Urothelium cell line (cell line): ENCODE data around the gene EML1.

Source experiments
- DNase-seq: peaks from one replicate; pipeline ENCODE4 v3.0.0; 2011; ENCODE audit warnings: low spot score, mixed read lengths
- FAIRE-seq: peaks from 2 replicates; lab custom pipeline; 2011; peaks lifted over from hg19 to GRCh38; lab: Jason Lieb, UNC

Gene EML1

GRCh38 chr14:99952039-99952438 is 158.8 kb downstream of the EML1 start:
- no peak for DNase-seq
- peak; percentile 97 for FAIRE-seq

- DNase-seq (no peak), FAIRE-seq (no peak)
Measured at GRCh38 chr14:99952453-99952852, 159.2 kb downstream of the EML1 start.

- FAIRE-seq (no peak), DNase-seq (no peak)
Measured at GRCh38 chr14:99955826-99956455, 162.7 kb downstream of the EML1 start.

- DNase-seq (no peak), FAIRE-seq (no peak)
Measured at GRCh38 chr14:99958380-99958779, 165.2 kb downstream of the EML1 start.

- DNase-seq (no peak), FAIRE-seq (no peak)
Measured at GRCh38 chr14:99961826-99962518, 168.8 kb downstream of the EML1 start.

GRCh38 chr14:99964979-99965378 is 171.8 kb downstream of the EML1 start:
- DNase-seq (no peak), FAIRE-seq (no peak)

GRCh38 chr14:99966037-99966835 is 173.0 kb downstream of the EML1 start:
- DNase-seq (no peak), FAIRE-seq (no peak)

- FAIRE-seq (no peak), DNase-seq (no peak)
Measured at GRCh38 chr14:99966912-99967311, 173.7 kb downstream of the EML1 start.

GRCh38 chr14:99968191-99968920 is 175.1 kb downstream of the EML1 start:
- no peak for FAIRE-seq
- no peak for DNase-seq

GRCh38 chr14:99968941-99969340 is 175.7 kb downstream of the EML1 start:
- DNase-seq (no peak), FAIRE-seq (no peak)

- DNase-seq: no peak
- FAIRE-seq: no peak
Measured at GRCh38 chr14:99969673-99970322, 176.6 kb downstream of the EML1 start.

GRCh38 chr14:99971087-99971940 is 178.1 kb downstream of the EML1 start:
- DNase-seq (peak; percentile 87), FAIRE-seq (no peak)

GRCh38 chr14:99971941-99972747 is 178.9 kb downstream of the EML1 start:
- FAIRE-seq: no peak
- no peak for DNase-seq

GRCh38 chr14:99972748-99973466 is 179.7 kb downstream of the EML1 start:
- no peak for FAIRE-seq
- DNase-seq: no peak

- DNase-seq (no peak), FAIRE-seq (no peak)
Measured at GRCh38 chr14:99975190-99975589, 182.0 kb downstream of the EML1 start.

GRCh38 chr14:99976021-99976420 is 182.8 kb downstream of the EML1 start:
- no peak for DNase-seq
- FAIRE-seq: no peak

GRCh38 chr14:99976681-99977080 is 183.5 kb downstream of the EML1 start:
- FAIRE-seq (no peak), DNase-seq (no peak)

GRCh38 chr14:99980299-99980698 is 187.1 kb downstream of the EML1 start:
- FAIRE-seq: no peak
- DNase-seq: no peak
